CD4-positive, alpha-beta T cell (primary cell): ENCODE data around the gene FBXO28. TPM values are rescaled to one million over a fixed set of nuclear protein-coding genes. Genes with fewer than 3 reads are reported as not detected.

Experiments used
- ATAC-seq: fragments of 200-7000 bp; cut with Tn5 transposase; one replicate; pipeline ENCODE4 v1.10.0; 2022; ENCODE audit warnings: mild to moderate bottlenecking; ENCODE audit not compliant: poor library complexity
- CTCF ChIA-PET: fragments of 350-600 bp; sonication (Branson Sonifier 250); formaldehyde crosslinking; loops from one replicate; lab custom pipeline; 2021; ENCODE audit warnings: antibody characterized with exemption, inconsistent platforms; lab: Charles Lee
- POLR2A ChIA-PET: fragments of 350-600 bp; sonication (Branson Sonifier 250); formaldehyde crosslinking; loops from one replicate; lab custom pipeline; 2021; ENCODE audit warnings: antibody characterized with exemption, inconsistent platforms; lab: Charles Lee
- DNase-seq, 14 experiments: peaks; one replicate each; pipeline ENCODE4 v3.0.0-alpha.2; 2013 to 2020; ENCODE audit warnings: mixed read lengths in 2 of 14
- H3K27ac ChIP-seq, 2 donors: one replicate each; pipeline versions ENCODE4 v1.5.1 to v1.7.0; 2013; ENCODE audit warnings: low read length in 2 of 2, low read depth in 1 of 2, mild to moderate bottlenecking in 1 of 2
- H3K27me3 ChIP-seq, 2 experiments: 1 replicate in 1 of 2; 2 replicates in 1 of 2; pipeline versions ENCODE4 v1.6.1 to v1.7.0; 2013; ENCODE audit warnings: low read length in 2 of 2, control low read depth in 1 of 2, mild to moderate bottlenecking in 1 of 2, moderate library complexity in 1 of 2; ENCODE audit not compliant: insufficient read depth in 2 of 2, control insufficient read depth in 1 of 2
- H3K36me3 ChIP-seq: one replicate; pipeline ENCODE4 v1.6.1; 2013; ENCODE audit warnings: low read length, control low read depth; ENCODE audit not compliant: insufficient read depth
- H3K4me1 ChIP-seq: one replicate; pipeline ENCODE4 v1.6.1; 2013; ENCODE audit warnings: low read length, control low read depth; ENCODE audit not compliant: insufficient read depth
- H3K4me3 ChIP-seq: one replicate; pipeline ENCODE4 v1.5.1; 2013; ENCODE audit warnings: mild to moderate bottlenecking, low read length, moderate library complexity
- H3K9me3 ChIP-seq, 2 experiments: 1 replicate in 1 of 2; 2 replicates in 1 of 2; pipeline versions ENCODE4 v1.6.1 to v1.7.0; 2013; ENCODE audit warnings: low read length in 2 of 2, mild to moderate bottlenecking in 2 of 2, control low read depth in 1 of 2, moderate library complexity in 1 of 2; ENCODE audit not compliant: control insufficient read depth in 1 of 2, insufficient read depth in 1 of 2
- H3K27ac Mint-ChIP-seq: one replicate; pipeline ENCODE4 v1.8.0; 2020; ENCODE audit warnings: mixed read lengths
- H3K27me3 Mint-ChIP-seq: one replicate; pipeline ENCODE4 v1.8.0; 2021; ENCODE audit warnings: mixed read lengths
- H3K36me3 Mint-ChIP-seq: one replicate; pipeline ENCODE4 v1.8.0; 2021; ENCODE audit warnings: low read depth, mixed read lengths
- H3K4me1 Mint-ChIP-seq: one replicate; pipeline ENCODE4 v1.8.0; 2021; ENCODE audit warnings: low read depth, mixed read lengths
- H3K4me3 Mint-ChIP-seq: one replicate; pipeline ENCODE4 v1.8.0; 2020; ENCODE audit warnings: mild to moderate bottlenecking, mixed read lengths
- H3K9me3 Mint-ChIP-seq: one replicate; pipeline ENCODE4 v1.8.0; 2020; ENCODE audit warnings: mixed read lengths
- intact Hi-C, 2 experiments: fragments of 100-400 bp; cut with DNase I in 1 of 2; cut with micrococcal nuclease in 1 of 2; formaldehyde crosslinking; loops; one replicate each; pipeline versions ENCODE4 v1.15.1 to v1.9.0; 2023 to 2025; cut with DNase I, micrococcal nuclease
- total RNA-seq, 174 experiments: library from RNA in 2 of 174; stranded (reverse) in 2 of 174; gene quantifications; one replicate each; pipeline ENCODE4 v1.2.3 and lab custom pipeline; 2021 to 2026
- TF ChIP-seq, protein P1 (sequence below): fragments of 200-600 bp; IDR thresholded peaks from one replicate; pipeline ENCODE4 v1.8.0; 2022; ENCODE audit warnings: antibody characterized with exemption, mild to moderate bottlenecking

FBXO28 gene
- total RNA-seq, 2 experiments from 2014 or later: 32.5 to 37.1 TPM

DNA sequence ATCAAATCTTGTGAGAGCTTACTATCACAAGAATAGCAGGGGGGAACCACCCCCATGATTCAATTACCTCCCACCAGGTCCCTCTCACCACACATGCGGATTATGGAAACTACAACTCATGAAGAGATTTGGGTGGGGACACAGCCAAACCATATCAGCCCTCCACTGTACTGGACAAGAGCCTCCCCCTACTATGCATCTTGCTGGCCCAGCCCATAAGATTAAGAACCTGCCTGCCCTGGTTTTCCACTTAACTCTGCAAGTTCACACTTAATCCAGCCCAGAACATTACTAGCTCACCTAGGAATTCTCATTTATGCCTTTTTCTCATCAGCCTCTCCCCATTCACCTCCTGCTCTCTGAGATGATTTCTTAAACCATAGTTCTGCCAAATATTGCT lies 18.0 kb upstream of the FBXO28 start:
- intact Hi-C loops: no loop called here
- ChIA-PET CTCF (no interaction called here), POLR2A (no interaction called here)
- no peak for ATAC-seq
- Histone ChIP-seq H3K27me3 (peaks cover 0 to 4% of the 10 kb centered on the region in 2 experiments), H3K4me3 (no peak overlapping the region), H3K27ac (no peak overlapping the region), H3K9me3 (no peaks in the 10 kb centered on the region), H3K36me3 (no peaks in the 10 kb centered on the region), H3K4me1 (no peaks in the 10 kb centered on the region)
- no peak for DNase-seq
- Mint-ChIP-seq H3K9me3 (no peaks in the 10 kb centered on the region), H3K4me1 (no peaks in the 10 kb centered on the region), H3K36me3 (no peaks in the 10 kb centered on the region), H3K27ac (no peak overlapping the region), H3K27me3 (peaks cover 31% of the 10 kb centered on the region), H3K4me3 (no peak overlapping the region)
- TF ChIP-seq, protein P1, sequence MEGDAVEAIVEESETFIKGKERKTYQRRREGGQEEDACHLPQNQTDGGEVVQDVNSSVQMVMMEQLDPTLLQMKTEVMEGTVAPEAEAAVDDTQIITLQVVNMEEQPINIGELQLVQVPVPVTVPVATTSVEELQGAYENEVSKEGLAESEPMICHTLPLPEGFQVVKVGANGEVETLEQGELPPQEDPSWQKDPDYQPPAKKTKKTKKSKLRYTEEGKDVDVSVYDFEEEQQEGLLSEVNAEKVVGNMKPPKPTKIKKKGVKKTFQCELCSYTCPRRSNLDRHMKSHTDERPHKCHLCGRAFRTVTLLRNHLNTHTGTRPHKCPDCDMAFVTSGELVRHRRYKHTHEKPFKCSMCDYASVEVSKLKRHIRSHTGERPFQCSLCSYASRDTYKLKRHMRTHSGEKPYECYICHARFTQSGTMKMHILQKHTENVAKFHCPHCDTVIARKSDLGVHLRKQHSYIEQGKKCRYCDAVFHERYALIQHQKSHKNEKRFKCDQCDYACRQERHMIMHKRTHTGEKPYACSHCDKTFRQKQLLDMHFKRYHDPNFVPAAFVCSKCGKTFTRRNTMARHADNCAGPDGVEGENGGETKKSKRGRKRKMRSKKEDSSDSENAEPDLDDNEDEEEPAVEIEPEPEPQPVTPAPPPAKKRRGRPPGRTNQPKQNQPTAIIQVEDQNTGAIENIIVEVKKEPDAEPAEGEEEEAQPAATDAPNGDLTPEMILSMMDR: no peak

DNA sequence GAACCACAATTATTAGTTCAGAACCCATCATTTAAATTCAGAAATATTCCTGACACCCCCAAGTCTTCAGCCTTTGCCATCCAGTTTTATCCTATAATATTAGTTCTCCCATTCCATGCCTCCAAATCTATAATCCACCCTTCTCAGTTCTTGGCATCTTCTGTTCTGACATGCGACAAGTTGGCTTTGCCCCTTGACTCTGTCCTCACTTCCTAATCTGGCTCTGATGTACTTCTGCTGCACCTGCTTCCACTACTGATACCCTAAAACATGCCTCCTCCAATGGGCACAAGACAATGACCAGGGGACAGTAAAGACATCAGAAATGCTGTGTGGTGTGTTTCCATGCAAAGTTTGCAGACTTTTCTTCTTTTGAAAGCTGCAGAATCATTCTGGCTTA lies 17.1 kb upstream of the FBXO28 start:
- Mint-ChIP-seq H3K36me3 (no peaks in the 10 kb centered on the region), H3K27ac (no peak overlapping the region), H3K9me3 (no peaks in the 10 kb centered on the region), H3K4me3 (no peak overlapping the region), H3K27me3 (peaks cover 26% of the 10 kb centered on the region), H3K4me1 (no peaks in the 10 kb centered on the region)
- H3K9me3 ChIP-seq: no peaks in the 10 kb centered on the region
- ChIA-PET CTCF (no interaction called here), POLR2A (no interaction called here)
- DNase-seq (no peak), ATAC-seq (no peak)
- TF ChIP-seq, protein P1: no peak
- H3K36me3 ChIP-seq: no peaks in the 10 kb centered on the region
- H3K27me3 ChIP-seq: peaks cover 0 to 4% of the 10 kb centered on the region in 2 experiments
- no peak overlapping the region for H3K4me3 ChIP-seq
- intact Hi-C loops: no loop called here
- no peak overlapping the region for H3K27ac ChIP-seq
- H3K4me1 ChIP-seq: no peaks in the 10 kb centered on the region

DNA sequence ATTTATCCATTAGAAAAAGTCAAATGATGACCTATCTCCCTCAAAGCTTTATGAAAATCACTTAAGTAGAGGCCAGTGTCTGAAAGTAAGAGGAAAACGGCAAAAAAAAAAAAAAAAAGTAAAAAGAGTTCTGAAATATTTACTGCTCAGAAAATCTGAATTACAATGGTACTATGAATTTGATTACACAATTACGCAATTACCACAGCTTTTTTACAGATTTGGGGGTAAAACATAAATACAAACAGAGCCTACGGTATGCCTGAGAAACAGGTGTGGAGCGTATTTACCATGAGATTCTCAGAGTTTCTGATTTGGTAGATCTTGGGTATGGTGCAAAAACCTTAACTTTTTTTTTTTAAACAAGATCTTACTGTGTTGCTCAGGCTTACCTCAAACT lies 15.9 kb upstream of the FBXO28 start:
- Mint-ChIP-seq H3K36me3 (no peaks in the 10 kb centered on the region), H3K27ac (no peak overlapping the region), H3K4me1 (no peaks in the 10 kb centered on the region), H3K9me3 (no peaks in the 10 kb centered on the region), H3K4me3 (no peak overlapping the region), H3K27me3 (peaks cover 20% of the 10 kb centered on the region)
- no peak overlapping the region for H3K27ac ChIP-seq
- H3K9me3 ChIP-seq: no peaks in the 10 kb centered on the region
- H3K4me1 ChIP-seq: no peaks in the 10 kb centered on the region
- no peaks in the 10 kb centered on the region for H3K36me3 ChIP-seq
- POLR2A ChIA-PET: no interaction called here
- DNase-seq (no peak), ATAC-seq (no peak)
- no peak overlapping the region for H3K4me3 ChIP-seq
- intact Hi-C loops: no loop called here
- CTCF ChIA-PET: no interaction called here
- TF ChIP-seq, protein P1: no peak
- no peaks in the 10 kb centered on the region for H3K27me3 ChIP-seq
